Neural cell (in vitro differentiated cells): Measurements from ENCODE around the gene UNC13B. TPM values are rescaled to one million over a fixed set of nuclear protein-coding genes. Genes with fewer than 3 reads are reported as not detected.
"Not testable (repeated sequence)": the region's sequence is repeated elsewhere in the genome, so short reads cannot be mapped to it uniquely, and the experiment has no call there.

ENCODE experiments used
- H2AFZ ChIP-seq: fragments of 200-600, 300-800 bp; sonication (generic), shearing (Covaris generic); 2 replicates; pipeline ENCODE4 v1.6.0; 2014; ENCODE audit warnings: low read depth, mild to moderate bottlenecking, antibody characterized with exemption, low read length, moderate library complexity
- H3F3A ChIP-seq: fragments of 200-600 bp; shearing (Covaris generic); 2 replicates; pipeline ENCODE4 v1.6.1; 2016; ENCODE audit warnings: mild to moderate bottlenecking, moderate library complexity, mixed read lengths, antibody characterized with exemption, low read length; ENCODE audit not compliant: insufficient read depth, poor library complexity, severe bottlenecking
- H3K27ac ChIP-seq: fragments of 200-600, 300-800 bp; sonication (generic), shearing (Covaris generic); 2 replicates; pipeline ENCODE4 v1.5.1; 2014; ENCODE audit warnings: mild to moderate bottlenecking, low read length, moderate library complexity
- H3K27me3 ChIP-seq: fragments of 300-800, 200-600 bp; sonication (generic), shearing (Covaris generic); 2 replicates; pipeline ENCODE4 v1.6.0; 2014; ENCODE audit warnings: mild to moderate bottlenecking, low read depth, low read length, moderate library complexity; ENCODE audit not compliant: insufficient read depth
- H3K36me3 ChIP-seq: fragments of 300-800, 200-600 bp; sonication (generic), shearing (Covaris generic); 2 replicates; pipeline ENCODE4 v1.5.1; 2014; ENCODE audit warnings: mild to moderate bottlenecking, antibody characterized with exemption, low read length, moderate library complexity; ENCODE audit not compliant: insufficient read depth
- H3K4me2 ChIP-seq: fragments of 300-800, 200-600 bp; sonication (generic), shearing (Covaris generic); 2 replicates; pipeline ENCODE4 v1.6.0; 2014; ENCODE audit warnings: mild to moderate bottlenecking, low read length
- H3K4me3 ChIP-seq: fragments of 300-800, 200-600 bp; sonication (generic), shearing (Covaris generic); 2 replicates; pipeline ENCODE4 v1.5.1; 2014; ENCODE audit warnings: mild to moderate bottlenecking, low read length, moderate library complexity
- H3K79me2 ChIP-seq: fragments of 200-600 bp; shearing (Covaris generic); replicated peaks from 2 replicates; pipeline ENCODE4 v1.6.0; 2014; ENCODE audit warnings: mild to moderate bottlenecking, low read length, moderate library complexity; ENCODE audit not compliant: insufficient read depth
- H3K9ac ChIP-seq: fragments of 300-800, 200-600 bp; sonication (generic), shearing (Covaris generic); 2 replicates; pipeline ENCODE4 v1.6.1; 2016; ENCODE audit warnings: mild to moderate bottlenecking, low read length, mixed read lengths
- H3K9me2 ChIP-seq: fragments of 200-600 bp; shearing (Covaris generic); 2 replicates; pipeline ENCODE4 v1.6.1; 2016; ENCODE audit warnings: mild to moderate bottlenecking, low read length, mixed read lengths; ENCODE audit not compliant: insufficient read depth
- H3K9me3 ChIP-seq: fragments of 200-600, 300-800 bp; sonication (generic), shearing (Covaris generic); 2 replicates; pipeline ENCODE4 v1.6.1; 2016; ENCODE audit warnings: mild to moderate bottlenecking, mixed run types, low read length, moderate library complexity, mixed read lengths
- H4K20me1 ChIP-seq: fragments of 200-600 bp; shearing (Covaris generic); 2 replicates; pipeline ENCODE4 v1.6.1; 2016; ENCODE audit warnings: mild to moderate bottlenecking, mixed run types; ENCODE audit not compliant: insufficient read depth
- CTCF ChIP-seq: fragments of 450-650 bp; IDR thresholded peaks from 2 replicates; pipeline ENCODE4 v1.5.1; 2014; ENCODE audit warnings: antibody characterized with exemption, mild to moderate bottlenecking, moderate library complexity; ENCODE audit not compliant: poor library complexity, severe bottlenecking
- EP300 ChIP-seq: fragments of 450-650 bp; conservative IDR thresholded peaks from 2 replicates; pipeline ENCODE4 v1.6.1; 2014; ENCODE audit warnings: antibody characterized with exemption, mild to moderate bottlenecking, moderate library complexity; ENCODE audit not compliant: poor library complexity, severe bottlenecking
- EZH2 ChIP-seq: fragments of 200-600, 300-800 bp; shearing (Covaris generic), sonication (generic); IDR thresholded peaks from 2 replicates; pipeline ENCODE4 v1.6.1; 2014; ENCODE audit warnings: antibody characterized with exemption, low read length, borderline replicate concordance, mild to moderate bottlenecking; ENCODE audit not compliant: insufficient read depth, poor library complexity, severe bottlenecking
- MXI1 ChIP-seq: fragments of 450-650 bp; conservative IDR thresholded peaks from 2 replicates; pipeline ENCODE4 v1.6.1; 2014; ENCODE audit warnings: antibody characterized with exemption, mild to moderate bottlenecking; ENCODE audit not compliant: poor library complexity, severe bottlenecking
- POLR2AphosphoS5 ChIP-seq: IDR thresholded peaks from 2 replicates; pipeline ENCODE4 v1.6.1; 2012
- RAD21 ChIP-seq: fragments of 450-650 bp; conservative IDR thresholded peaks from 2 replicates; pipeline ENCODE4 v1.6.1; 2014; ENCODE audit warnings: antibody characterized with exemption, mild to moderate bottlenecking, moderate library complexity
- REST ChIP-seq: IDR thresholded peaks from 2 replicates; pipeline ENCODE4 v1.6.1; 2012; ENCODE audit warnings: borderline replicate concordance
- SMC3 ChIP-seq: fragments of 450-650 bp; conservative IDR thresholded peaks from 2 replicates; pipeline ENCODE4 v1.6.1; 2014; ENCODE audit warnings: antibody characterized with exemption, mild to moderate bottlenecking, moderate library complexity; ENCODE audit not compliant: poor library complexity
- TAF1 ChIP-seq: IDR thresholded peaks from 2 replicates; pipeline ENCODE4 v1.6.1; 2012; ENCODE audit warnings: low read depth
- polyA plus RNA-seq: library from polyadenylated mRNA; depleted of rRNA; stranded (reverse); fragments of >200 nt; gene quantifications from 2 replicates; pipeline ENCODE4 v1.2.3, GENCODE V29; 2014

The UNC13B gene
- polyA plus RNA-seq, 1 donor from 2014 or later = 37.2 TPM

- Histone ChIP-seq H3K79me2 (no peaks in the 10 kb centered on the region), H3K27me3 (no peaks in the 10 kb centered on the region), H2AFZ (no peak overlapping the region), H3K9me3 (no peaks in the 10 kb centered on the region), H3K9me2 (no peaks in the 10 kb centered on the region), H3K9ac (no peak overlapping the region), H3F3A (no peaks in the 10 kb centered on the region), H3K4me2 (no peak overlapping the region), H4K20me1 (no peaks in the 10 kb centered on the region), H3K4me3 (no peak overlapping the region), H3K27ac (no peak overlapping the region), H3K36me3 (no peaks in the 10 kb centered on the region)
- no peak for TF ChIP-seq TAF1
- no peak for TF ChIP-seq MXI1
- no peak for TF ChIP-seq CTCF
- TF ChIP-seq SMC3 = no peak
- TF ChIP-seq REST = no peak
- TF ChIP-seq POLR2AphosphoS5 = no peak
- TF ChIP-seq EP300 = no peak
- no peak for TF ChIP-seq EZH2
- TF ChIP-seq RAD21 = no peak
Observed at GRCh38 chr9:35407846-35408245, 246.0 kb downstream of the UNC13B start.

- H3F3A ChIP-seq, H3K4me2 ChIP-seq, H3K9me3 ChIP-seq: not testable (repeated sequence)
Observed at GRCh38 chr9:35409434-35409833, 247.6 kb downstream of the UNC13B start.

GRCh38 chr9:35414889-35415288 is 253.1 kb downstream of the UNC13B start:
- no peak for TF ChIP-seq EZH2
- no peak for TF ChIP-seq RAD21
- no peak for TF ChIP-seq REST
- Histone ChIP-seq H3K36me3 (no peaks in the 10 kb centered on the region), H3K27me3 (no peaks in the 10 kb centered on the region), H3K79me2 (no peaks in the 10 kb centered on the region), H3K4me2 (no peak overlapping the region), H3K9me3 (no peaks in the 10 kb centered on the region), H4K20me1 (no peaks in the 10 kb centered on the region), H3K9me2 (no peaks in the 10 kb centered on the region), H3F3A (no peaks in the 10 kb centered on the region), H3K9ac (no peak overlapping the region), H3K27ac (no peak overlapping the region), H2AFZ (no peak overlapping the region), H3K4me3 (no peak overlapping the region)

More at GRCh38 chr9:35409434-35409833, 247.6 kb downstream of the UNC13B start:
- H3K9me2 ChIP-seq, H4K20me1 ChIP-seq, H2AFZ ChIP-seq, H3K27ac ChIP-seq, H3K27me3 ChIP-seq, H3K4me3 ChIP-seq, H3K36me3 ChIP-seq, H3K9ac ChIP-seq, H3K79me2 ChIP-seq: not testable (repeated sequence)
